Measurements from ENCODE around the gene CD1C. TPM values are rescaled to one million over a fixed set of nuclear protein-coding genes. Genes with fewer than 3 reads are reported as not detected.

Gene CD1C
- total RNA-seq, 2 experiments from 2014 or later: 2.6 to 28.7 TPM

Other genes starting within 250 kb of the CD1C start
- 3.3 and 4.9 TPM in 2 replicates for gene CD1D, start 109.0 kb upstream of the CD1C start, total RNA-seq (2014; rRNA removed; shearing (Covaris generic))
- 5.7 and 5.8 TPM in 2 replicates for gene CD1D, start 109.0 kb upstream of the CD1C start, total RNA-seq (2022)
- not detected in 2 replicates for gene CD1A, start 35.5 kb upstream of the CD1C start, total RNA-seq (2014; rRNA removed; shearing (Covaris generic))
- gene CD1A, start 35.5 kb upstream of the CD1C start, total RNA-seq (2022): 0.40 and 0.57 TPM in 2 replicates
- not detected in 2 replicates for gene CD1B, start 41.6 kb downstream of the CD1C start, total RNA-seq (2014; rRNA removed; shearing (Covaris generic))
- gene CD1B, start 41.6 kb downstream of the CD1C start, total RNA-seq (2022): not detected in 2 replicates
- not detected in 2 replicates for gene CD1E, start 64.0 kb downstream of the CD1C start, total RNA-seq (2014; rRNA removed; shearing (Covaris generic))
- gene CD1E, start 64.0 kb downstream of the CD1C start, total RNA-seq (2022): not detected in 2 replicates
- not detected in 2 replicates for gene OR10T2, start 109.5 kb downstream of the CD1C start, total RNA-seq (2014; rRNA removed; shearing (Covaris generic))
- not detected in 2 replicates for gene OR10T2, start 109.5 kb downstream of the CD1C start, total RNA-seq (2022)
- not detected in 2 replicates for gene OR10K2, start 136.3 kb downstream of the CD1C start, total RNA-seq (2014; rRNA removed; shearing (Covaris generic))
- not detected in 2 replicates for gene OR10K2, start 136.3 kb downstream of the CD1C start, total RNA-seq (2022)
- not detected in 2 replicates for gene OR10K1, start 171.9 kb downstream of the CD1C start, total RNA-seq (2014; rRNA removed; shearing (Covaris generic))
- gene OR10K1, start 171.9 kb downstream of the CD1C start, total RNA-seq (2022): not detected in 2 replicates
- gene OR10R2, start 182.3 kb downstream of the CD1C start, total RNA-seq (2014; rRNA removed; shearing (Covaris generic)): not detected in 2 replicates
- gene OR10R2, start 182.3 kb downstream of the CD1C start, total RNA-seq (2022): not detected in 2 replicates